IPS-15b (cell line): ENCODE results near the gene CAP1.

Experiments
- H3K27me3 ChIP-seq: one replicate; pipeline ENCODE4 v1.6.1; 2013; ENCODE audit warnings: low read length; ENCODE audit not compliant: control insufficient read depth, insufficient read depth
- H3K36me3 ChIP-seq: one replicate; pipeline ENCODE4 v1.6.1; 2013; ENCODE audit warnings: low read length; ENCODE audit not compliant: control insufficient read depth, insufficient read depth
- H3K4me1 ChIP-seq: one replicate; pipeline ENCODE4 v1.6.1; 2013; ENCODE audit warnings: mild to moderate bottlenecking, low read length; ENCODE audit not compliant: control insufficient read depth, insufficient read depth
- H3K4me3 ChIP-seq: one replicate; pipeline ENCODE4 v1.5.1; 2013; ENCODE audit warnings: low read depth, low read length
- H3K9ac ChIP-seq: one replicate; pipeline ENCODE4 v1.6.1; 2013; ENCODE audit warnings: low read depth, mild to moderate bottlenecking, low read length
- H3K9me3 ChIP-seq: one replicate; pipeline ENCODE4 v1.6.1; 2013; ENCODE audit warnings: mild to moderate bottlenecking, low read length; ENCODE audit not compliant: control insufficient read depth, insufficient read depth

CAP1 gene

GRCh38 chr1:40049725-40050124 lies 9.2 kb downstream of the CAP1 start:
- Histone ChIP-seq H3K36me3 (no peaks in the 10 kb centered on the region), H3K27me3 (no peaks in the 10 kb centered on the region), H3K4me1 (peaks cover 3% of the 10 kb centered on the region), H3K4me3 (no peak overlapping the region), H3K9me3 (no peaks in the 10 kb centered on the region), H3K9ac (no peak overlapping the region)

DNA sequence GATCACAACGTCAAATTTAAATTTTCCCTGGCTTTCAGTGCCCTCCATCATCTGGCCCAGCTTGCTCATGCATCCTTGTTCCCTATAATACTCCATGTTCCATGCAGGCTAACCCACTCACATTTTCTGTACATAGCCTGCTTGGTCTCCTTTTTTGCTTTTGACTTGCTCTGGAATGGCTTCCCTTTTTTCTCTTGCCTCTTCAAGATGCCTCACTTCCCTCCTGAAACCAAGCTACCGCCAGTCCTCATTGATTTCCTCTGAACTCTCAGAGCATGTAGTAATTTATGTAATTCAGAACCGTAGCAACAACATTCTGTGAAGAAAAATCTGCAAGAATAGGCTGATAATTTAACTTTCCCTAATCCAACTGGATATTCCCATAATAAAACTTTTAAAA lies 10.3 kb downstream of the CAP1 start:
- Histone ChIP-seq H3K9ac (no peak overlapping the region), H3K4me3 (no peak overlapping the region), H3K36me3 (no peaks in the 10 kb centered on the region), H3K4me1 (peaks cover 3% of the 10 kb centered on the region), H3K27me3 (no peaks in the 10 kb centered on the region), H3K9me3 (no peaks in the 10 kb centered on the region)

DNA sequence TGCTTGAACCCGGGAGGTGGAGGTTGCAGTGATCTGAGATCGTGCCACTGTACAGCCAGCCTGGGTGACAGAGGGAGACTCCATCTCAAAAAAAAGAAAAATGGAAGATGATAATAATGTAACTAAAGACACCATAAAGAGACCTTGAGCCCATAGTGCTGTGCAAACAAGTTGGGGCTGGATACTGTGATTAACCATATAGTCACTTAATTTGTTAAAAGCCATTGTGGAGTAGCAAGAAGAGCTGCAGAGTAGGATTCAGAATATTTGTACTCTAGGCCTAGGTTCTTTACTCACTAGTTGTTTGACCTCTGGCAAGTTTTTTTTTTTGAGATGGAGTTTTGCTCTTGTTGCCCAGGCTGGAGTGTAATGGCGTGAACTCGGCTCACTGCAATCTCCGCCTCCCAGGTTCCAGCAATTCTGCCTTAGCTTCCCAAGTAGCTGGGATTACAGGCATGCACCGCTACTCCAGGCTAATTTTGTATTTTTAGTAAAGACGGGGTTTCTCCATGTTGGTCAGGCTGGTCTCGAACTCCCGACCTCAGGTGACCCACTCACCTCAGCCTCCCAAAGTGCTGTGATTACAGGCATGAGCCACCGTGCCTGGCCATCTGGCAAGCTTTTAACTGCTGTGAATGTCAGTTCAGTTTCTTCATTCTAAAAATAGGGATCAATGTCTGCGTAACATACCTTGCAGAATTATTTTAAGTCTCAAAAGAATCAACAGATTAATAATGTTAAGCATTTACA lies 12.8 kb downstream of the CAP1 start:
- H3K4me3 ChIP-seq, result no peak overlapping the region
- no peaks in the 10 kb centered on the region for H3K9me3 ChIP-seq
- H3K9ac ChIP-seq, result no peak overlapping the region
- H3K27me3 ChIP-seq, result no peaks in the 10 kb centered on the region
- no peaks in the 10 kb centered on the region for H3K36me3 ChIP-seq
- peaks cover 9% of the 10 kb centered on the region for H3K4me1 ChIP-seq

GRCh38 chr1:40056519-40057309 lies 16.2 kb downstream of the CAP1 start:
- Histone ChIP-seq H3K36me3 (peaks cover 8% of the 10 kb centered on the region), H3K9ac (no peak overlapping the region), H3K4me1 (peaks cover 16% of the 10 kb centered on the region), H3K27me3 (no peaks in the 10 kb centered on the region), H3K9me3 (no peaks in the 10 kb centered on the region), H3K4me3 (no peak overlapping the region)

DNA sequence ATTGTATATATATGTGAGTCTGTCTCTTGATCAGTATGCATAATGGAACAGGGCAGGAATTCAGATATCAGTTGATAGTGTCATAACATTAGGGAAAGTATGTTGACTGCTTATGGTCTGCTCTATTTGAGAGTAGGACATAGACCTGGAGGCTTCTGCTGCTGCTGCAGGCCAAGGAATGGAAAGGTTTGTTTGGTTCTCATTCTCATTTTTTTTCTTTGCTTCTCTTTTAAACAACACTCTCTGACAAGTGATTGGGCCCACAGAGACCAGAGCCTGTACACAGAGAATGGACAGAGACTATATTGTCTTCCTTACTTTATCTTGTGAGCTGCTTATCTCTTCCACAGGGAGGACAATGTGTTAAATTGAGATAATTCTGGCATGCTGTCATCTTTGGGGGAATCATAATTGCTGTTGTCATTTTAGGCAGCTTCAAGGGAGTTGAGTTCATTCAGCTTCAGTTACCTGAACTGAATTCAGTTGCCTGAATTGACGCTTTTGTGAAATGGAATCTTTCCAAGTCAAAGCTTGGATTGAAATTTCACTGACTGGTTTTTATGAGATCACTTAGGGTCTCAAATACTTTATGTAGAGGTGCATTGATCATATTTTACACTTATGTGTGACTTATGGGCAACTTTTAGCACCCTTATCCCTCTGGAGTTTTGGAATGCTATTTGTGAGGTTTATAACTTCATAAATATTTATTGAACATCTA lies 16.9 kb downstream of the CAP1 start:
- no peak overlapping the region for H3K4me3 ChIP-seq
- peaks cover 11% of the 10 kb centered on the region for H3K36me3 ChIP-seq
- H3K27me3 ChIP-seq, result no peaks in the 10 kb centered on the region
- no peak overlapping the region for H3K9ac ChIP-seq
- peaks cover 16% of the 10 kb centered on the region for H3K4me1 ChIP-seq
- H3K9me3 ChIP-seq, result no peaks in the 10 kb centered on the region

DNA sequence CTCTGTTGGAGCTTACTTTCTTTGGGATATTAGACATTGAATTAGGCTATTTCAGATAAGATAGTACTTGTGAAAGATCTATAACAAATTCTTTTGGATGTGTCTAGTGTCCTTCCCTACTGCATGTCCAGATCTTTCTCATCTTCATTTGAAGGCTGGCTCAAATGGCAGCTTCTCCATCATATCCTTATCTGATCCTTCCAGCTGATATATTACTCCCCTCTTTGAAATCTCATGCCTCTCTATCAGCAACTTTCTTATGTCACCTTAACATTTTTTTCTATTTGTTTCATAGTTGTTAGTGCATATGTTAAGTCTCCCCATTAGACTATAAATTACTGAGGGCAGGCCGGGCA lies 17.5 kb downstream of the CAP1 start:
- no peak overlapping the region for H3K9ac ChIP-seq
- peaks cover 13% of the 10 kb centered on the region for H3K36me3 ChIP-seq
- no peak overlapping the region for H3K4me3 ChIP-seq
- H3K9me3 ChIP-seq, result no peaks in the 10 kb centered on the region
- H3K27me3 ChIP-seq, result no peaks in the 10 kb centered on the region
- peaks cover 16% of the 10 kb centered on the region for H3K4me1 ChIP-seq

DNA sequence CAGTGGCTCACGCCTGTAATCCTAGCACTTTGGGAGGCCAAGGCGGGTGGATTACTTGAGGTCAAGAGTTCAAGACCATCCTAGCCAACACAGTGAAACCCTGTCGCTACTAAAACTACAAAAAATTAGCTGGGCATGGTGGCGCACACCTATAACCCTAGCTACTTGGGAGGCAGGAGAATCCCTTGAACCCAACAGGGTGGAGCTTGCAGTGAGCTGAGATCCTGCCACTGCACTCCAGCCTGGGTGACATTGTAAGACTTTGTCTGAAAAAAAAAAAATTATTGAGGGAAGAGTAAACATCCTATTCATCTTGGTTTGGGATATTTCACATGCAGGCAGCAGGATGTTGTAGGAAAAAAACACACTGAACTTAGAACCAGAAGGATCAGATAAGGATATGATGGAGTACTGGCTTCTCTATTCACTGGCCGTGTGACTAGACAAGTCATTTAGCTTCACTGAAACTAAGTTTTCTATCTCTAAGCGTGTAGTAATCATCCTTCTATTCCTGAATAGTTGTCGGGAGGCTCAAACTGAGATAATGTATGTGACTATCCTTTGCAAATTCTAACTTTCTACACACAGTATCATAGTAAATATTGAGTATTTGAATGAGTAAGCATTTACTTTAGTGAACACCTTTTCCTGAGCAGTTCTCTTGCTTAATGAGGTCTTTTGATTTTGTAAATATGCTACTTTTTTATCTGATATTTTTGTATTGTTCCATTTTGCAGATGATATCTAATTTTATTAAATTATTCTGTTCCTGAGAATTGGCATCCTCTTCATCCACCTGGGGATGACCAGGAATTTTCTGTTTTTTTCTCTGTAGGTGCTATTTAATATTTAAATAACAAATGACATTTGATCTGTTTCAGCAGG lies 18.2 kb downstream of the CAP1 start:
- Histone ChIP-seq H3K27me3 (no peaks in the 10 kb centered on the region), H3K4me1 (peaks cover 16% of the 10 kb centered on the region), H3K9me3 (no peaks in the 10 kb centered on the region), H3K9ac (no peak overlapping the region), H3K36me3 (peaks cover 15% of the 10 kb centered on the region), H3K4me3 (no peak overlapping the region)

- H3K27me3 ChIP-seq, result no peaks in the 10 kb centered on the region
- H3K4me1 ChIP-seq, result peaks cover 16% of the 10 kb centered on the region
- peaks cover 22% of the 10 kb centered on the region for H3K36me3 ChIP-seq
- no peak overlapping the region for H3K4me3 ChIP-seq
- no peak overlapping the region for H3K9ac ChIP-seq
- no peaks in the 10 kb centered on the region for H3K9me3 ChIP-seq
These were observed 18.9 kb downstream of the CAP1 start for GRCh38 chr1:40059338-40059959.

DNA sequence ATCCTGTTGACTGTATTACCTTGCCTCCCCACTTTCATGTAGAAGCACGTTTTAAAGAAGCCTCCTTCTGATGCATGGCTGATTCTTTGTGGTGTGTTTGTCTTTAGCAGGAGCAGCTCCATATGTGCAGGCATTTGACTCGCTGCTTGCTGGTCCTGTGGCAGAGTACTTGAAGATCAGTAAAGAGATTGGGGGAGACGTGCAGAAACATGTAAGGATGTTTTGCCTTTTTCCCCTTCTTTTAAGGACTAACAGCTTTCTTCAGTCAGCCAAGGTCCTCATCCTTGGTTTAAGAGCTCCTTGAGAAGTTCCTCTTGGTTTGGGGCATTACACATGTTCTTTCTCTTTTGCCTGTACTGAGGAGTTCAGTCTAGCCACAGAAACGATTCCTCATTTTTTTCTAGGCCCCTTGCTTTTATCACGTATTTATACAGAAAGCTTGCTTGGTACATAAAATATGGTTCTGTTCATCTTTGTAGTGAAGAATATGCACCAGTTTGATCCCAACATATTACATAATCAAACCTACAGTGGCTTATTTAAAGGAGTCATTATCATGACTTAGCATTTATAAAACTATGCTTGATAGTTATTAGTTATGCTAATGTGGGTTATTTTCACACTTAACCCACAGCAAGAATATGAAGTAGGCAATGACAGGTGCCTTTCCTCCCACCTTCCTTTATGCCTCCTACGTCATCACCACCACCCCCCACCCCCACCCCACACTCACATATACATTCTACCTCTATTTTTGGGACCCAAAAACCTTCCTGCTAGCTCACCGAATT lies 19.6 kb downstream of the CAP1 start:
- H3K4me1 ChIP-seq, result peaks cover 16% of the 10 kb centered on the region
- H3K9me3 ChIP-seq, result no peaks in the 10 kb centered on the region
- no peak overlapping the region for H3K4me3 ChIP-seq
- no peak overlapping the region for H3K9ac ChIP-seq
- H3K27me3 ChIP-seq, result no peaks in the 10 kb centered on the region
- H3K36me3 ChIP-seq, result peaks cover 29% of the 10 kb centered on the region

- H3K4me3 ChIP-seq, result no peak overlapping the region
- no peak overlapping the region for H3K9ac ChIP-seq
These were observed 24.4 kb downstream of the CAP1 start for GRCh38 chr1:40064797-40065499.

More at GRCh38 chr1:40064797-40065499, 24.4 kb downstream of the CAP1 start:
- no peaks in the 10 kb centered on the region for H3K27me3 ChIP-seq
- no peaks in the 10 kb centered on the region for H3K9me3 ChIP-seq
- H3K36me3 ChIP-seq, result peaks cover 50% of the 10 kb centered on the region
- no peaks in the 10 kb centered on the region for H3K4me1 ChIP-seq
